Measurements from ENCODE around the gene NCOA3.

NCOA3 gene

GRCh38 chr20:47669489-47669888, 167.8 kb downstream of the NCOA3 start:
- DNase-seq = no peak

GRCh38 chr20:47669927-47670890, 168.5 kb downstream of the NCOA3 start:
- no peak for DNase-seq

- DNase-seq = no peak
These were observed 169.2 kb downstream of the NCOA3 start for GRCh38 chr20:47670913-47671312.

- DNase-seq = no peak
These were observed 170.5 kb downstream of the NCOA3 start for GRCh38 chr20:47672166-47672565.

- DNase-seq = no peak
These were observed 171.4 kb downstream of the NCOA3 start for GRCh38 chr20:47672886-47673670.

- DNase-seq = no peak
These were observed 171.9 kb downstream of the NCOA3 start for GRCh38 chr20:47673671-47673955.

GRCh38 chr20:47674145-47674544, 172.5 kb downstream of the NCOA3 start:
- DNase-seq = no peak

- DNase-seq = no peak
These were observed 173.0 kb downstream of the NCOA3 start for GRCh38 chr20:47674686-47675085.

- DNase-seq = no peak
These were observed 173.8 kb downstream of the NCOA3 start for GRCh38 chr20:47675190-47676142.

- DNase-seq = no peak
These were observed 174.6 kb downstream of the NCOA3 start for GRCh38 chr20:47676219-47676721.

- peak; percentile 20 to 46 for DNase-seq
These were observed 175.4 kb downstream of the NCOA3 start for GRCh38 chr20:47676912-47677634.

GRCh38 chr20:47677635-47678453, 176.2 kb downstream of the NCOA3 start:
- peak; percentile 8 to 27 for DNase-seq

GRCh38 chr20:47678536-47678935, 176.8 kb downstream of the NCOA3 start:
- no peak for DNase-seq

- no peak for DNase-seq
These were observed 177.8 kb downstream of the NCOA3 start for GRCh38 chr20:47679462-47679861.

- DNase-seq = no peak
These were observed 179.3 kb downstream of the NCOA3 start for GRCh38 chr20:47680804-47681529.

- DNase-seq = peak; percentile 29 to 33
These were observed 180.5 kb downstream of the NCOA3 start for GRCh38 chr20:47682028-47682783.

GRCh38 chr20:47682916-47683315, 181.2 kb downstream of the NCOA3 start:
- no peak for DNase-seq

GRCh38 chr20:47684306-47685080, 182.8 kb downstream of the NCOA3 start:
- no peak for DNase-seq

GRCh38 chr20:47686545-47686944, 184.9 kb downstream of the NCOA3 start:
- no peak for DNase-seq

All from Kasumi-1 (cell line).